ENCODE measurements around the gene EXD1.

GRCh38 chr15:41258750-41259471, 28.4 kb upstream of the EXD1 start:
- TF ChIP-seq, protein P1, sequence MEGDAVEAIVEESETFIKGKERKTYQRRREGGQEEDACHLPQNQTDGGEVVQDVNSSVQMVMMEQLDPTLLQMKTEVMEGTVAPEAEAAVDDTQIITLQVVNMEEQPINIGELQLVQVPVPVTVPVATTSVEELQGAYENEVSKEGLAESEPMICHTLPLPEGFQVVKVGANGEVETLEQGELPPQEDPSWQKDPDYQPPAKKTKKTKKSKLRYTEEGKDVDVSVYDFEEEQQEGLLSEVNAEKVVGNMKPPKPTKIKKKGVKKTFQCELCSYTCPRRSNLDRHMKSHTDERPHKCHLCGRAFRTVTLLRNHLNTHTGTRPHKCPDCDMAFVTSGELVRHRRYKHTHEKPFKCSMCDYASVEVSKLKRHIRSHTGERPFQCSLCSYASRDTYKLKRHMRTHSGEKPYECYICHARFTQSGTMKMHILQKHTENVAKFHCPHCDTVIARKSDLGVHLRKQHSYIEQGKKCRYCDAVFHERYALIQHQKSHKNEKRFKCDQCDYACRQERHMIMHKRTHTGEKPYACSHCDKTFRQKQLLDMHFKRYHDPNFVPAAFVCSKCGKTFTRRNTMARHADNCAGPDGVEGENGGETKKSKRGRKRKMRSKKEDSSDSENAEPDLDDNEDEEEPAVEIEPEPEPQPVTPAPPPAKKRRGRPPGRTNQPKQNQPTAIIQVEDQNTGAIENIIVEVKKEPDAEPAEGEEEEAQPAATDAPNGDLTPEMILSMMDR (IDR thresholded peaks at IDR 0.05; ENCODE audit: borderline replicate concordance, extremely low read depth, low read length, poor library complexity, severe bottlenecking) = no peak
- no peak for TF ChIP-seq EZH2 (IDR thresholded peaks at IDR 0.05; ENCODE audit: borderline replicate concordance, low read depth, low read length, severe bottlenecking)

Measured in DND-41 (cell line).